OCI-LY7 (cell line): ENCODE results near the gene CEBPB. TPM values are rescaled to one million over a fixed set of nuclear protein-coding genes. Genes with fewer than 3 reads are reported as not detected.

Experiments used
- BruUV-seq: library from RNA; stranded (reverse); fragments of 400-500 nt; replicated peaks from 2 replicates; lab custom pipeline; 2021; lab: Mats Ljungman, UMichigan
- CTCF ChIA-PET: fragments of 300-600 bp; sonication (Branson Sonifier 250); formaldehyde crosslinking; loops from one replicate; lab custom pipeline; 2022; ENCODE audit warnings: antibody characterized with exemption; ENCODE audit not compliant: unreplicated experiment; lab: Charles Lee
- POLR2A ChIA-PET: fragments of 300-600 bp; sonication (Branson Sonifier 250); formaldehyde crosslinking; loops from one replicate; lab custom pipeline; 2022; ENCODE audit warnings: antibody characterized with exemption; lab: Charles Lee
- DNase-seq: peaks from one replicate; pipeline ENCODE4 v3.0.0-alpha.2; 2015; ENCODE audit warnings: low spot score
- H2AFZ ChIP-seq: fragments of 200-600 bp; sonication (generic), shearing (Covaris generic); 2 replicates; pipeline ENCODE4 v1.6.1; 2014; ENCODE audit warnings: mild to moderate bottlenecking, antibody characterized with exemption, low read length, moderate library complexity
- H3K27ac ChIP-seq: fragments of 200-600 bp; sonication (generic); 2 replicates; pipeline ENCODE4 v1.5.1; 2014; ENCODE audit warnings: mixed run types, low read depth, mild to moderate bottlenecking, moderate library complexity, low read length, inconsistent platforms; ENCODE audit not compliant: poor library complexity, severe bottlenecking
- H3K36me3 ChIP-seq: fragments of 200-600 bp; sonication (generic); 2 replicates; pipeline ENCODE4 v1.6.1; 2014; ENCODE audit warnings: mild to moderate bottlenecking, antibody characterized with exemption, low read length, moderate library complexity, mixed read lengths; ENCODE audit not compliant: insufficient read depth
- H3K4me1 ChIP-seq: fragments of 200-600 bp; sonication (generic); 2 replicates; pipeline ENCODE4 v1.5.1; 2014; ENCODE audit warnings: mild to moderate bottlenecking, low read length; ENCODE audit not compliant: insufficient read depth, poor library complexity, severe bottlenecking
- H3K4me2 ChIP-seq: fragments of 200-600 bp; sonication (generic); 2 replicates; pipeline ENCODE4 v1.6.1; 2014; ENCODE audit warnings: mild to moderate bottlenecking, low read length
- H3K4me3 ChIP-seq: fragments of 200-600 bp; sonication (generic); 2 replicates; pipeline ENCODE4 v1.5.1; 2014; ENCODE audit warnings: mild to moderate bottlenecking, low read depth, low read length; ENCODE audit not compliant: poor library complexity, severe bottlenecking
- H3K79me2 ChIP-seq: fragments of 200-600 bp; sonication (generic); 2 replicates; pipeline ENCODE4 v1.6.1; 2016; ENCODE audit warnings: low read depth, mild to moderate bottlenecking, low read length, moderate library complexity, mixed read lengths; ENCODE audit not compliant: insufficient read depth
- H3K9me2 ChIP-seq: fragments of 200-600 bp; sonication (generic); 2 replicates; pipeline ENCODE4 v1.6.1; 2016; ENCODE audit warnings: mild to moderate bottlenecking, low read length, mixed read lengths; ENCODE audit not compliant: insufficient read depth
- H3K9me3 ChIP-seq: fragments of 200-600 bp; sonication (generic); 2 replicates; pipeline ENCODE4 v1.6.1; 2014; ENCODE audit warnings: mild to moderate bottlenecking, mixed run types, low read length, mixed read lengths
- H4K20me1 ChIP-seq: fragments of 200-600 bp; sonication (generic); 2 replicates; pipeline ENCODE4 v1.6.1; 2014; ENCODE audit warnings: mild to moderate bottlenecking, antibody characterized with exemption, low read length, moderate library complexity, mixed read lengths; ENCODE audit not compliant: insufficient read depth
- CTCF ChIP-seq: fragments of 200-600 bp; sonication (generic); conservative IDR thresholded peaks from 2 replicates; pipeline ENCODE4 v1.5.1; 2014; ENCODE audit warnings: mild to moderate bottlenecking, antibody characterized with exemption, low read length, moderate library complexity, mixed read lengths
- EZH2phosphoT487 ChIP-seq: fragments of 200-600 bp; sonication (generic); IDR thresholded peaks from 2 replicates; pipeline ENCODE4 v1.6.1; 2018; ENCODE audit warnings: low read depth, borderline replicate concordance, mild to moderate bottlenecking, mixed run types, antibody characterized with exemption, low read length, moderate library complexity, mixed read lengths
- intact Hi-C: fragments of 100-400 bp; cut with micrococcal nuclease; formaldehyde crosslinking; loops from one replicate; pipeline ENCODE4 v1.10.0; 2022; ENCODE audit not compliant: unreplicated experiment
- total RNA-seq, 2 experiments: library from RNA; depleted of rRNA in 1 of 2; stranded (reverse); fragments of >200 nt in 1 of 2; shearing (Covaris generic) in 1 of 2; gene quantifications; 2 replicates each; pipeline ENCODE4 v1.2.3, GENCODE V29; 2014 to 2022

Gene CEBPB
- total RNA-seq, 2 experiments from 2014 or later: 47.6 to 48.4 TPM

GRCh38 chr20:50215926-50216325 lies 25.3 kb downstream of the CEBPB start:
- Histone ChIP-seq H3K4me2 (no peak overlapping the region), H3K9me2 (no peaks in the 10 kb centered on the region), H3K4me1 (no peaks in the 10 kb centered on the region), H3K36me3 (no peaks in the 10 kb centered on the region), H3K79me2 (no peaks in the 10 kb centered on the region), H3K9me3 (no peaks in the 10 kb centered on the region), H4K20me1 (no peaks in the 10 kb centered on the region), H3K4me3 (no peak overlapping the region), H2AFZ (no peak overlapping the region), H3K27ac (no peak overlapping the region)
- intact Hi-C loops: no loop called here
- BruUV-seq: no TSS peak
- CTCF ChIA-PET: no interaction called here
- POLR2A ChIA-PET: no interaction called here
- no peak for DNase-seq
- TF ChIP-seq EZH2phosphoT487 (no peak), CTCF (no peak)

- BruUV-seq: no TSS peak
- Histone ChIP-seq H2AFZ (no peak overlapping the region), H3K36me3 (no peaks in the 10 kb centered on the region), H3K79me2 (no peaks in the 10 kb centered on the region), H3K4me2 (no peak overlapping the region), H3K9me3 (no peaks in the 10 kb centered on the region), H4K20me1 (no peaks in the 10 kb centered on the region), H3K4me3 (no peak overlapping the region), H3K27ac (no peak overlapping the region), H3K4me1 (no peaks in the 10 kb centered on the region), H3K9me2 (no peaks in the 10 kb centered on the region)
- TF ChIP-seq CTCF (no peak), EZH2phosphoT487 (no peak)
- no peak for DNase-seq
- ChIA-PET CTCF (no interaction called here), POLR2A (interaction anchor here (0.6 kb wide), 1 partner anchor 11 kb away, joined by 3 read pairs; no protein-coding TSS in a partner anchor)
- intact Hi-C loops: no loop called here
Observed at GRCh38 chr20:50216543-50217206, 26.0 kb downstream of the CEBPB start.
